HG03066 (cell line): Measurements from ENCODE around the gene ZNF207.
"Not testable (repeated sequence)": the region's sequence is repeated elsewhere in the genome, so short reads cannot be mapped to it uniquely, and the experiment has no call there.

Experiments
- ATAC-seq: cut with Tn5 transposase; IDR thresholded peaks from one replicate; pipeline ENCODE4 v1.9.1; 2021; ENCODE audit warnings: low read depth; ENCODE audit not compliant: unreplicated experiment

The ZNF207 gene

DNA sequence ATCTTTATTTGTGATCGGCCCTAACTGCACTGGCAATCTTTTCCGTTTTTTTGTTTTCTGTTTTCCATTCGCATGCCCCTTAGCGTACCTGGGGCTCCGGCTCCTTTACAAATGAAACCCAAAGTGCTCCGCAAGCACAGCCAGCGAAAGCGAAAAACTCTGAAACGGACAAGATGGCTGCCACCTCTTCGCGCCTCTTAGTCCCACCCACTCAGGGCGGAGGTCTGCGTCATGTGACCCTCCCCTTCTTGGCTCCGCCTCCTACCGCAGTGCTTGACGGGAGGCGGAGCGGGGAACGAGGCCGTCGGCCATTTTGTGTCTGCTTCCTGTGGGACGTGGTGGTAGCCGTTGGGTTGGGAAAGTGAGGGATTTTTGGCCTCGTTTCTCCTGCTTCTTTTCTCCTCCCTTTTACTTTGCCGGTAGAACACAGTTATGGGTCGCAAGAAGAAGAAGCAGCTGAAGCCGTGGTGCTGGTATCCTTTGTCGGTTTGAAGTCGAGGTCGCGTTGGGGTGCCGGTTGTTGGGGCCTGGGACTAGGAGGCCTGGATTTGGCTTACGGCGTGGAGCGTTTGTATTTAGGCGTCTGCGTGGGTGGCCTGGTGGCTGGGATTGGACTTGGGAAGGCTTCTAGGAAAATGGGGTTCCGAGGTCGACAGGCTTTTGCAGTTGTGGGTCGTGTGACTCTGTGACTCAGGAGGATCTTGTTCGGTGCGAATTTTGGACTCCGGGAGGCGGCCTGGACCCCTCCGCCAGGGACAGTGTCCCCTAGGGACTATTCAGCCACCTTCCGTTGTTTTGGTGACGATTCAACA is at the start of gene ZNF207:
Gene ZNF207 (plus strand): TSS at position 304 of the 812 bp plus-strand sequence. CDS start 129 bp downstream, at position 433.
- peak; percentile 83 for ATAC-seq

DNA sequence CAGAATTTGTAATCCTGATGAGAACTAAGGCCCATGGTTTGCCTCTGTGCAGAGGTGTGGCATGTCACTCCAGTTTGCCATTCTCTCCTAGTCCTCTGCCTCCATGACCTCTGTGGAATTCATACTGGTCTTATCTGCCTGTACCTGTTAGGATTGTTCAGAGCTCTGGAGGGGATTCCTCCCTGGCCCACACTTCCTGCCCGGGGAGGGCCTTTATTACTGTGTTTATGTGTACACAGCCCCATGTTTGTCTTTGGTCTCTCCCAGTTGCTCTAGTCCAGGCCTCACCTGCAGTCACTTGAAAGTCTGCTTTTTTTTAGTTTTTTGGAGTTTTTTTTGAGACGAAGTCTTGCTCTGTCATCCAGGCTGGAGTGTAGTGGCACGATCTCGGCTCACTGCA is 47.9 kb upstream of the ZNF207 start:
- ATAC-seq, result no peak

DNA sequence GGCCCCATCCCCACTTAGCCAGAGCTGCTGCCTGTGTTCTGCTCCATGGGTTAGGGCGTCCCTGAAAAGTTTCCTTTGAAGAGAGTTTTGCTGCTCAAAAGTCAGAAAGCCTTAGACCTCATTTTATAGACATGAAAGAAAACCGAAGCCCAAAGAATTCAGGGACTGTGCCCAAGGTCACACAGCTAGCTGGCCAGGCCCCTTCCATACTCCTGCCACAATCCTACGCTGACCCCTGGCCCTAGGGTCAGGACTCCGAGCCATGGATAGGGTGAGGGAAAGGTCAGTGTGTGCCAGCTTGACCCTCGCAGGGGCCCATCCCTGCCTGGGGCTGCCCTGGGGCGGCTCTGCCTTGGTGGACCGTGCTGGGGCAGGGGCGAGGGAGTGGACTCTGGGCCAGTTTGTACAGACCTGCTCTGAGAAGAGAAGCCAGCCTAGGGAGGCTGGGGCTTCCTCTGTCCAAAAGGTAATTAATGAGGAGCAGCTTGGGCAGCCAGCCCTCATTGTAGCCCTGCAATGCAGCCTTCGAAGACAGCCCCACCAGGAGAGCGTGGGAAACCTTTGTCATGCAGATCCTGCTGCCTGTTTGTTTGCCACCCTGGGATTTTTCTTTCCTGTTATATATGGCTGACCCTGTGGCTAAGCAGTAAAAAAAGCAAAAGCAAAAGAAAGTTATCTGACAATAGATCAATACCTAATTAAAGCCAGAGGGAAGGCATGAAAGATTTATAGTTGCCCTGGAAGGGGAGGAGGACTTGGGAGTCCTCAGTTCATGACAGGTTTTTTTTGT is 46.9 kb upstream of the ZNF207 start:
- ATAC-seq, result no peak

DNA sequence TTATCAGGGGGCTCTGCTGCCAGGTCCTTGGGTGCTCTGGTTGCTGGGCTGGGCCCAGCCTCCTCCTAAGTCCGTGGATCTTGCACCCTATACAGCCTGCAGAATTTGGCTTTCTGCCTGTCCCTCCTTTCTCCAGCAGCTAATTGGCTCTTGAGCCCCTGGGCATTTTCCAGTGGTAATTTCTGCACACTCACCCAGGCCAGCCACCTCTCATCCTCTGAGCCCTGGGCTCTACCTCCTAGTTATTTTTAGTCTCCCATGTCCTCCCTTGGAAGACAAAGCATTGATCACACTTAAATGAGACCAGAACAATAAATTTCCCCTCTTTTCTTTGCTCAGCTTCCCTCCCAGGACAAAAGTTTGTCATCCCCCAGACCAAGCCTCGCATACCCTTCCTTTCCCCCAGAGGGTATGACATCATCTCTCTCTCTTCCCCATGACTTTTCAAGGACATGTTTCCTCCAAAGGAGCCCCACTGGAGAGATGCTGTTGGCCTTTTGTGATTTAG is 46.1 kb upstream of the ZNF207 start:
- no peak for ATAC-seq

DNA sequence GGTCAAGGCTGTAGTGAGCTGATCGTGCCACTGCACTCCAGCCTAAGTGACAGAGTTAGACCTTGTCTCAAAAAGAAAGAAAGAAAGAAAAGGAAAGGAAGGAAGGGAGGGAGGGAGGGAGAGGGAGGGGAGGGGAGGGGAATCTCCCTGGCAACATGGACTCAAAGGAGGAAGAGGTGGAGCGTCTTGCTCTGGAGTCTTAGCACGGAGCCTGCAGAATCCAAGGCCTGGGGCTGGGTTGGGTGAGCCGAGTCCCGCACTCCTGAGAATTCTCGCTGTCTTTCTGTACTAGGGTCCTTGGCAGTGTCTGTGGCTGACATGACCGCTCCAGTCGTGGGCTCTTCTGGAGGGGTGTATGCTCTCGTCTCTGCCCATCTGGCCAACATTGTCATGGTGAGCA is 44.9 kb upstream of the ZNF207 start:
- ATAC-seq, result no peak

DNA sequence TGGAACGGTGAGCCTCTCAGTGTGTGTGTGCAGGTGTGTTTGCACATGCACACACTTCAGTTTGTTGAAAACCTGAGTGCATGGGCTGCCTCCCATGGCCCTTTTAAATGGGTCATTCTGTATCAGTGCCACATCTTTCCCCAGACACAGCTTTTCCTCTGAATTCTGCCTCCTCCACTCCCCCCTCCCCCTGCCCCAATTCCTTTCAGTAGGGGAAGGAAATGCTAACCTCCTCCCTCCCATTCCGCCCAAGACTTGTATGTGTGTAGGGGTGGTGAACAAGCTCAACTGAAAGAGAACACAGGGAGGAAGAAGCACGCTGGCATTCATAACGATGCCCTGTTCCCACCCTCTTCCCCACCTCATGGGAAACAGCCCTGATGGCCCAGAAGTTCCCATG is 42.3 kb upstream of the ZNF207 start:
- ATAC-seq, result no peak

DNA sequence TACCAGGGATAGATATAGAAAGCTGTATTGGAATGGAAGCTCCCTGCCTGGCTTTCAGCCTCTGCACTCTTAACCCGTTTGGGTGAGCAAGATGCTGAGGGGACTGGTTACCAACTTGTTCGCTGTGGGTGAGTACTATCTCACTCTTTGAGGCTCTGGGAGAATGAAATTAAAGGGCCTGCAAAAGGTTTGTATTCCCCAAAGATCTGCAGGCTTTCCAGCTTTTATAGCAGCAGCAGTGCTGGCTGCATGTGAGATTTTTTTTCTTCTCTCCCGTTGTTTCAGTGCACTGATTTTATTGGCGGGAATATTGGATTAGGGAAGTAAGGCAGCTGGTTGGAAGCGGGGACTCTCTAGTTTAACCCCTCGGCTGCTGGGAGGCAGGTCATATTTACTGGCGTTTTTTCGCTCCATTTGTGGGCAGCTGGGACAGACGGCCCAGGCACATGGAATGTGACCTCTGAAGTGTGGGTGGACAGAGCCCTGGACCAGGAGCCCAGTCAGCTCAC is 38.9 kb upstream of the ZNF207 start:
- no peak for ATAC-seq

DNA sequence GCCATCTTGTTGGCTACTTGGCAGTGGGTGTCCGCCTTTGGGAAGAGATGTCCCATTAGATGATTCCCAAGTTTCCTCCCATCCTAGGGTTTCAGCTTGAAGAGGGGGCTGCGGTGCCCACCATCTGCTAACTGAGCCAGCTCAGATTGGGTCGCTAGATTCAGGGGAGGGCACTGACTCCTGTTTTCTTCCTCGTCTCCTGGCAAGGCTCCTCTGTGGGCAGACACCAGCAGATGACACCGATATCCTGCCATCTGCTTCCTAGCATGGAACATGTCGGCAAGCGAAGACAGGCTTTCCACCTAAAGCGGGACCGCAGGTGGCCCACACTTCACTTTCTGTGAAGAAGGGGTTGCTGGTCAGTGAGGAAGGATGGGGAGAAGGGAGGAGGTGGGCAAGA is 35.3 kb upstream of the ZNF207 start:
- ATAC-seq, result no peak

DNA sequence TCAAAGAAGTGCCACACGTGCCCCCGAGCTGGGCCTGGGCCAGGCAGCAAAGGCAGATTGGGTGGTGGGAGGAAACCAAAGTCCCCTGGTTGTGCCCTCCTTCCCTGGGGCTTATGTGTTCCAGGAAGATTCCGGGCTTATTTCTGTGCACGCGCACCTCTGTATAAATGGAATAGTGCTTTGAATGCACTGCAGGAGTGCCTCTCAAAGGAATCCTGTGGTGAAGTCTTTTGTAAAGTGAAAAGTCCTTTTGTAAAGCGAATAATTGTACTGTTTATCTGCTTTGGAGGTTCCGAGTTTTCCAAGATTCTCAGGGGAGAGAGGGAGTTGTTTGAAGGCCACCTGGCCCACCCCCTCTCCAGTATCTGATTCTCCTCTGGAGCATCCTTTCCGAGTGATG is 34.8 kb upstream of the ZNF207 start:
- ATAC-seq, result no peak

DNA sequence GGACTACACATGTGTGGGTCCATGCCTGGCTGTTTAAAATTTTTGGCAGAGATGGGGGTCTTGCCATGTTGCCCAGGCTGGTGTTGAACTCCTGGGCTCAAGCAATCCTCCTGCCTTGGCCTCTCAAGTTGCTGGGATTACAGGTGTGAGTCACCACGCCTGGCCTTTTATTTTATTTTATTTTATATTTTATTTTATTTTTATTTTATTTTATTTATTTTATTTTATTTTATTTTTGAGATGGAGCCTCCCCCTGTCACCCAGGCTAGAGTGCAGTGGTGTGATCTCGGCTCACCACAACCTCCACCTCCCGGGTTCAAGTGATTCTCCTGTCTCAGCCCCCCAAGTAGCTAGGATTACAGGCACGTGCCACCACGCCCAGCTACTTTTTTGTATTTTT is 33.3 kb upstream of the ZNF207 start:
- ATAC-seq, result not testable (repeated sequence)

DNA sequence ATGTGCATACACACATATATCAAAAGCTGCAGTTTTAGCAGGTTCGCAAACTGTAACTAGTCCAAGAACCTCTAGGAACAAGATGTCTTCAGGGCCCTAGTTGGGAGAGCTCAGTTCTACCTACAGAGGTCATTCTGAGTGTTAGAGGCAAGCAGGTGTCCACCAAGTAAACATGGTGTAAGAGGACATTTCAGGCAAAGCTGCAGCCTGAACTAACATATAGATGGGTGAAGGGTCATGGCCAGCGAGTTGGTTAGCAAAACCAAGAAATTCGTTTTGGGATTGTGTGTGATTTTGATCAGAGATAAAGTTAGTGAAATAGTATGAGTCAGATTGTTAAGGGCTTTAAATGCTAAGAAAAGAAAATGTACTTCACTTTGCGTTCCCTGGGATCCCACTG is 32.6 kb upstream of the ZNF207 start:
- ATAC-seq, result no peak

DNA sequence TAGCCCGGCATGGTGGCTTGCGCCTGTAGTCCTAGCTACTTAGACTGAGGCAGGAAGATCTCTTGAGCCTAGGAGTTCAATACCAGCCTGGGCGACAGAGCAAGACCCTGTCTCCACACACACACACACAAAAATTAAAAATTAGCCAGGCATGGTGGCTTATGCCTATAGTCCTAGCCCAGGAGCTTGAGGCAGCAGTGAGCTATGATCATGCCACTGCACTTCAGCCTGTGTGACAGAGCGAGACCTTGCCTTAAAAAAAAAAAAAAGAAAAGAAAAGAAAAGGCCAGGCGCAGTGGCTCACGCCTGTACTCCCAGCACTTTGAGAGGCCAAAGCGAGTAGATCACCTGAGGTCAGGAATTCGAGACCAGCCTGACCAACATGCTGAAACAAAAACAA is 31.9 kb upstream of the ZNF207 start:
- ATAC-seq, result no peak

DNA sequence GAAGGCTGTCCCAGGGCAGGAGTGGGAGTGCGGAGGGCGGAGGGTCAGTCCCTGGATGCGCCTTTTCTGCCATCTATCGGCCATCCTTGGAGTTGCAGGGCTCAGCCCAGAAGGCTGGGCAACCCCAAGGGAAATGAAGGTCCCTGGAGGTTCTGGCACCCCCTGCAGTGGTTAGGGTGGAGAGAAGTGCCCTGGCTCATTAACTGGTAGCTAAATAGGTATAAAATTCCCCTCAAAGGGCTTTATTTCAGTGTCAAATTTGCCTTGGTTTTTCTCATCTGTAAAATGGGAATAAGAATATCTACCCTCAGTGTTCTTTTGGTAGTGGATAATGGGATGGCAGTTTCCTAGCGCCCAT is 30.4 kb upstream of the ZNF207 start:
- no peak for ATAC-seq

DNA sequence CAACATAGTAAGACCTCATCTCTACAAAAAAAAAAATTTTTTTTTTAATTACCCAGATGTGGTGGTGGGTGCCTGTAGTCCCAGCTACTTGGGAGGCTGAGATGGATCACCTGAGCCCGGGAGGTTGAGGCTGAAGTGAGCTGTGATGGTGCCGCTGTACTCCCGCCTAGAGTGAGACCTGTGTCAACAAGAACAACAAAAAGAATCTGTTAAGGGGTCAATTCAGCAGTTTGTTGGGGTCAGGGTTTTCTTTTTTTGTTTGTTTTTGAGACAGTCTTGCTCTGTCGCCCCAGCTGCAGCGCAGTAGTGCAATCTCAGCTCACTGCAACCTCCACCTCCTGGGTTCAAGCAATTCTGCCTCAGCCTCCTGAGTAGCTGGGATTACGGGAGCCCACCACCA is 29.9 kb upstream of the ZNF207 start:
- not testable (repeated sequence) for ATAC-seq

DNA sequence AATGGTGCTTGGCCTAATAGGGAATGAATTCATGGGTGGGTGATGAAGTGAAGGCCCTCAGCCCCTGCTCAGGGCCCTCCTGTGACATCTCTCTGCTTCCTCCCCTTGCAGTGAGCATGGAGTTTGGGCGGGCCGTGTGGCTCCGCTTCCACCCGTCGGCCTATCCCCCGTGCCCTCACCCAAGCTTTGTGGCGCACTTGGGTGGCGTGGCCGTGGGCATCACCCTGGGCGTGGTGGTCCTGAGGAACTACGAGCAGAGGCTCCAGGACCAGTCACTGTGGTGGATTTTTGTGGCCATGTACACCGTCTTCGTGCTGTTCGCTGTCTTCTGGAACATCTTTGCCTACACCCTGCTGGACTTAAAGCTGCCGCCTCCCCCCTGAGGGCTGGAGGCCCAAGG is 29.1 kb upstream of the ZNF207 start:
- ATAC-seq, result no peak

DNA sequence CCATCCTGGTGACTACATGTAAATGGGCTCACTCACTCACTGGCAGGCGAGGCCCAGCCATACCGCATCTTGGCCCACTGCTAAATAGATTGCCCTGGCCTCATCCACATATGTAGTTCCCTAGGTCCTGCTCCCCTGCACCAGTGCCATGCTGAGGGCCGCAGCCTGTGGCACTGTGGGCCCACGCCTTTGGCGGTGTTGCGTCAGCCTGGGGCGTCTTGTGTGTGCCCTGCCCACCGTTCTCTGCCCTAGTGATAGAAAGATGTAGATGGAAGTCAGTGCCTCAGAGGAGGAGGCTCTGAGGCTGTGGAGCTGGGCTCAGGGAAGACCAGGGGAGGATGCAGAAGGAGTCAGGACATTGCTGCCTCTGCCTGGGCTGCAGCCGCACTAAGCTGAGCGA is 26.9 kb upstream of the ZNF207 start:
- no peak for ATAC-seq

DNA sequence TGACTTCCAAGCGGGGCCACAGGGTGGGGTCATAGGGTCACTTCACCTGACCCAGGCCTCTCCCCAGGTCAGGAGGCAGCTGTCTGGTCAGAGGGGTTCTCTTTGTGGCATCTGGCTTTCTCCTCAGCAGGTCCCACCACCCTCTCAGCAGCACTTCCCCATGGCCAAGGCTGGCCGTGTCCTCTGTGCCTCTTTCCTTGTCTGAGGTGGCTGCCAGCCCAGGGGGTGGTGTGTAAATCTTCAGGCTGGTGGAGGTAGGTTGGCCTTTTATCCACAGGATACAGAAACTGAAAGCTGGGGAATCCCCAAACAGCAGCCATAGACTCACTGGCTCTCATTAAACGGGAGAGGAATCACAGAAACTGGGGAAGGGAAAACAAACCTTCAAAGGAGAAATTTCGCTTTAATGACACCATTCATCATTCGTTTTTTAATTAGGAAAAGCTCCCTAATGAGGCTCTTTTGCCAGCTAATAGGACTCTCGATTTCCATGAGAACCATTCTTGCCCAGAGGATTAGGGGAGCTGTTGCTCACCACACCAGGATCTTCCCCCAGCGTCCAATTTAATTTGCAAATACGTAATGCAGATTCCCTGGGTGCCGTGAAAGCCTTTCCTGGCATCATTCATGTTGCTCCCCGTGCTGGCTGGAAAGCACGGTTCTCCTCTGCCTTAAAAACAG is 26.0 kb upstream of the ZNF207 start:
- ATAC-seq, result no peak

DNA sequence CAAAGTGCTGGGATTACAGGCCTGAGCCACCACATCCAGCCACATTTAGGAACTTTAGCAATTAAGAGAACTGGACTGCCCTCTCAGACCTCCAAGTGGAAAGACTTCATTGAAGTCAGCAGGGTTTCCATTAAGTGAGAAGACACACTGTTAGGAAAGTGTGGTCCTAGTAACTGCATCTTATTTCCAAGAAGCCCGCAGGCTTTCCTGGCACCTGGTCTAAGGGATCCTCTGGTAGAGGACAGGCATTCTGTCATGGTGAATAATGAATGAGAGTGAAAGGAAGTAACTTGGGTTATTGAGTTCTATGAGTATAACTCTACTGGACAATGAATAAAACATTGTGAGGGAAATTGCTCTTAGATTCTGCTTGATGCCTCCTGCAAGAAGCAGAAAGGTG is 22.0 kb upstream of the ZNF207 start:
- no peak for ATAC-seq

DNA sequence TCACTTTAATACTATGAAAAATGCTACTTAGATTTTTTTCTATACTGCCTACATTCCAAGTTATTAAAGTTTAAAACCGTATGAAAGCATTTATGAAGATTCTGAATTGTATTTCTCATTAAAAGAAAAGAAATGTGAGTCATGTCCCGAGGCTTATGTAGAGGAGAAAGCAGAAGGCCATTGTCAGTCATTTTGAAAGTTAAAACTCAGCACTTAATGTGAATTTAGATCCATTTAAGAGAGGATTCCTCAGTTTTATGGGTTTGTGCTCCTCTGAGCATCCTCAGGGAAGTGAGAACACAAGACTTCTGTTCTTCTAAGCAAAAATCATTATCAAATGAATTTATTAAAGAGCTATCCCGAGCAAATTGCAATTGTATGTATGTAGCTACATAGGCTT is 19.8 kb upstream of the ZNF207 start:
- ATAC-seq, result no peak

DNA sequence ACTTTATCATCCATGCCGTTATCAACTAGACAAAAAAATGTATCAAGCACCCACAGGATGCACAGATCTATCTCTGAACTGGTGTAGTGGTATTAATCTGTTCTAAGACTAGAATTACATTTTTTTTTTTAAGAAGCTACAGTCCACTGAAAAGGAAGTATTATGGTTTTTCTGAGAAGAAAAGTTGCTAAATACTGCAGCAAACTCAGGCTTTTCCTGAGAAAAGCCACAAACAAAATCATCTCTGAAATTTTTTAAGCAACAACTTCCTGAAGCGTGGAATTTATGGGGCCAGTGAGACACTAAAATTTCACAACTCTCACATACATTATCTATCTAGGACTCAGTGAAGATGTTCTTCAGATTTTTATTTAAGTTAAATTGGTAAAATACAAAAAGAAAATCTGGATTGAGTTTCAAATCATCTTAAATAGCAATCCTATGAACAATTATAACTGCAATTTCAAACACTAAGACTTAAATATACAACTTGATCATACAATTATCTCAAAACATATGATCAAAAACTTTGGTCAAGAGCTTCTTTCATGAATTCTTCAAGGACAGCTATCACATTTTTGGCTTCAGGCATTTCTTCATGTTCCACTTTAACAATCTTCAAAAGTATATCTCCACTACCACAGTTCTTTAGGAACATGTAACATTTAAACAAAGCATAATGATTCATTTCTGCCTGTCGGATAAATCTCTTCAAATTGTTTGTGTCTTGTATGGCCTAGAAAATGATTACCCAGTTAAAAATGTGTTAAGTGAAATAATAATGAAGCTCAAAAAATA is 18.5 kb upstream of the ZNF207 start:
- no peak for ATAC-seq
